Activated CD8-positive, alpha-beta T cell treated with anti-CD3 and anti-CD28 coated beads for 36 hours (primary cell): ENCODE results near the gene KRTAP4-12. TPM values are rescaled to one million over a fixed set of nuclear protein-coding genes. Genes with fewer than 3 reads are reported as not detected.
"Not testable (repeated sequence)": the region's sequence is repeated elsewhere in the genome, so short reads cannot be mapped to it uniquely, and the experiment has no call there.

Experiments used
- ATAC-seq: fragments of 200-7000 bp; cut with Tn5 transposase; one replicate; pipeline ENCODE4 v1.10.0; 2021; ENCODE audit warnings: mild to moderate bottlenecking, moderate library complexity
- CTCF ChIA-PET: fragments of 350-600 bp; sonication (Branson Sonifier 250); formaldehyde crosslinking; loops from one replicate; lab custom pipeline; 2021; ENCODE audit warnings: antibody characterized with exemption; lab: Charles Lee
- POLR2A ChIA-PET: fragments of 350-600 bp; sonication (Branson Sonifier 250); formaldehyde crosslinking; loops from one replicate; lab custom pipeline; 2021; ENCODE audit warnings: antibody characterized with exemption; lab: Charles Lee
- DNase-seq: peaks from one replicate; pipeline ENCODE4 v3.0.0-alpha.2; 2020
- H3K27ac Mint-ChIP-seq: one replicate; pipeline ENCODE4 v1.8.0; 2021; ENCODE audit warnings: mild to moderate bottlenecking, mixed read lengths
- H3K27me3 Mint-ChIP-seq: one replicate; pipeline ENCODE4 v1.8.0; 2021; ENCODE audit warnings: mixed read lengths
- H3K36me3 Mint-ChIP-seq: one replicate; pipeline ENCODE4 v1.8.0; 2021; ENCODE audit warnings: low read depth, mixed read lengths
- H3K4me1 Mint-ChIP-seq: one replicate; pipeline ENCODE4 v1.8.0; 2021; ENCODE audit warnings: low read depth, mixed read lengths
- H3K4me3 Mint-ChIP-seq: one replicate; pipeline ENCODE4 v1.8.0; 2021; ENCODE audit warnings: mild to moderate bottlenecking, moderate library complexity, mixed read lengths
- H3K9me3 Mint-ChIP-seq: one replicate; pipeline ENCODE4 v1.8.0; 2021; ENCODE audit warnings: mixed read lengths
- intact Hi-C: fragments of 100-400 bp; cut with micrococcal nuclease; formaldehyde crosslinking; loops from one replicate; pipeline ENCODE4 v1.10.0; 2022
- total RNA-seq, 2 experiments: library from RNA; stranded (reverse); gene quantifications; one replicate each; pipeline ENCODE4 v1.2.3, GENCODE V29; 2021
- TF ChIP-seq, protein P1 (sequence below): fragments of 200-600 bp; IDR thresholded peaks from one replicate; pipeline ENCODE4 v1.8.0; 2022; ENCODE audit warnings: antibody characterized with exemption, mild to moderate bottlenecking

KRTAP4-12 gene
- total RNA-seq, 2 experiments from 2014 or later = not detected

DNA sequence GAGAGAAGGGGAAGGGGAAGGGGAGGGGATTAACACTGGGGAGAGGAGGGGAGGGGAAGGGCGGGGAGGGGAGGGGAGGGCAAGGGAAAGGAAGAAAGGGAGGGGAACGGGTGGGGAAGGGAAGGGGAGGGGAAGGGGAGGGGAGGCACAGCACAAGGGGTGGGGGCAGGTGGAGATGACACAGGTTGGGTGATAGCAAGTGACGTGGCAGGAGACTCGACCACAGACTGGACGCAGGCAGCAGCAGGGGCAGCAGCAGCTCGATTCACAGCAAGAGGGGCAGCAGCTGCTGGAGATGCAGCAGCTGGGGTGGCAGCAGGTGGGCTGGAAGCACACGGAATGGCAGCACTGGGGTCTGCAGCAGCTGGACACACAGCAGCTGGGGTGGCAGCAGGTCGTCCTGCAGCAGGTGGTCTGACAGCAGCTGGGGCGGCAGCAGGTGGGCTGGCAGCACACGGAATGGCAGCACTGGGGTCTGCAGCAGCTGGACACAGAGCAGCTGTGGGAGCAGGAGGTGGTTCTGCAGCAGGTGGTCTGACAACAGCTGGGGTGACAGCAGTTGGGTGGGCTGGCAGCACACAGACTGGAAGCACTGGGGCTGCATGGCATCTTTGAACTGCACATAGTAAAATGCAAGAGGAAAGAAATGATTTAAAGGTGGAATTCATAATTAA, 22.3 kb downstream of the KRTAP4-12 start, which contains the start of gene KRTAP4-16:
TSS of gene KRTAP4-16 (minus strand) at position 624 of the 674 bp plus-strand sequence. CDS start at position 624, 0 bp downstream.
- ChIA-PET CTCF (no interaction called here), POLR2A (no interaction called here)
- Mint-ChIP-seq H3K36me3 (no peaks in the 10 kb centered on the region), H3K9me3 (no peaks in the 10 kb centered on the region), H3K4me3 (no peak within 1 kb of the TSS), H3K27me3 (peaks cover 5% of the 10 kb centered on the region), H3K27ac (no peak within 1 kb of the TSS), H3K4me1 (peaks cover 8% of the 10 kb centered on the region)
- intact Hi-C loops = no loop called here
- TF ChIP-seq, protein P1, sequence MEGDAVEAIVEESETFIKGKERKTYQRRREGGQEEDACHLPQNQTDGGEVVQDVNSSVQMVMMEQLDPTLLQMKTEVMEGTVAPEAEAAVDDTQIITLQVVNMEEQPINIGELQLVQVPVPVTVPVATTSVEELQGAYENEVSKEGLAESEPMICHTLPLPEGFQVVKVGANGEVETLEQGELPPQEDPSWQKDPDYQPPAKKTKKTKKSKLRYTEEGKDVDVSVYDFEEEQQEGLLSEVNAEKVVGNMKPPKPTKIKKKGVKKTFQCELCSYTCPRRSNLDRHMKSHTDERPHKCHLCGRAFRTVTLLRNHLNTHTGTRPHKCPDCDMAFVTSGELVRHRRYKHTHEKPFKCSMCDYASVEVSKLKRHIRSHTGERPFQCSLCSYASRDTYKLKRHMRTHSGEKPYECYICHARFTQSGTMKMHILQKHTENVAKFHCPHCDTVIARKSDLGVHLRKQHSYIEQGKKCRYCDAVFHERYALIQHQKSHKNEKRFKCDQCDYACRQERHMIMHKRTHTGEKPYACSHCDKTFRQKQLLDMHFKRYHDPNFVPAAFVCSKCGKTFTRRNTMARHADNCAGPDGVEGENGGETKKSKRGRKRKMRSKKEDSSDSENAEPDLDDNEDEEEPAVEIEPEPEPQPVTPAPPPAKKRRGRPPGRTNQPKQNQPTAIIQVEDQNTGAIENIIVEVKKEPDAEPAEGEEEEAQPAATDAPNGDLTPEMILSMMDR = no peak
- no peak for DNase-seq
- ATAC-seq = no peak

DNA sequence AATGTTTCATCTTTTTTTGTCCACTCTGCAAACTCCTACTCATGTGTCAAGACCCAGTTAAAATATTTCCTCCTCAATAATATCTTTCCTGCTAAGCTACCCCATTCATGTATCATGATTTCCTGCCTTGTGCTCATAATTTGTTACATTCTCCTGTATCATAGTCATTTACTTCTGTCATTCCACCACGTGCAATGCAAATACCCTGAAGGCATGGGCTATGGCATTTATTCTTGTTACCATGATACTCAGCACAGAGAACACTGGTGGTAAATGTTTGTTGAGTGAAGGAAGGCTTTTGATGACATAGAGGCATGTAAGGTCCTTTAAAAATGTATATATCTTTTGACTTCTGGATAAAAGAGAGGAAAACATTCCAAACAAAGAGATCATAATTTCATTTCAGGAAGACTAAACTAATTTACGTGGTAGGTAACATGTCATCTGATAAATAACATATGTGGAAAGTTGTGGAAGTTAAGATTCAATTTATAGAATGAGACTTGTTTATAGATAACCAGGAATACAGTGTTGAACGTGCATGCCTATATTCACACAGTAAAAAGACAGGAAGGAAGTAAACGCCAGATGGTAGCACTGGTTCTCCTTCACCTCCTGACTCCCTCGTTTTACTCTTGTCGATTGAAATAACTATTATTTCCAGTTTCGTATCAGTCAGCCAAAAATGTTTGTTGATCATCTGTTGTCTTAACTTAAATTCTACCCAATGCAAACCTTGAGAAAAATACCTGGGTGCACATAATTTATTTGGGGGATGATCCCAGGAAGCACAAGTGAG, 24.1 kb downstream of the KRTAP4-12 start:
- not testable (repeated sequence) for H3K36me3 Mint-ChIP-seq

DNA sequence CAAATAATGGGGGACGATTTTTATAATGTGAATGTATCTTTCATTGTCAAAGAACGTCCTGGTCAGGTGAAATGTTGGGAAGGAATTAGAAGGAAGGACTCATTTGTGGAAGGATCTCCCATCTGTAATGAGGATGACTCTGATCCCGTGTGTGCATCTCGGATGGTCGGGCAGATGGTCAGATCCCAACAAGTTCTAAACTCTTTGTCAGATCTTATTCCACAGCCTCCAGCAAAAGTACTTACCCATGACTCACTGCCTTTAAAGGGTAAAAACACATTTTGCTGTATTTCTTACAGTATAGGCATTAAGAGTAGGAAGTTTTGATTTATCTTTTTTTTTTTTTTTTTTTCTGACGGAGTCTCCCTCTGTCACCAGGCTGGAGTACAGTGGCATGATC, 25.5 kb downstream of the KRTAP4-12 start:
- peaks cover 8% of the 10 kb centered on the region for H3K4me1 Mint-ChIP-seq
- TF ChIP-seq, protein P1 = no peak
- ATAC-seq = no peak
- intact Hi-C loops = no loop called here
- DNase-seq = no peak
- CTCF ChIA-PET = no interaction called here
- peaks cover 5% of the 10 kb centered on the region for H3K27me3 Mint-ChIP-seq
- no peaks in the 10 kb centered on the region for H3K36me3 Mint-ChIP-seq
- POLR2A ChIA-PET = no interaction called here
- no peak overlapping the region for H3K27ac Mint-ChIP-seq
- H3K9me3 Mint-ChIP-seq = no peaks in the 10 kb centered on the region
- no peak overlapping the region for H3K4me3 Mint-ChIP-seq

More for the DNA sequence above, 24.1 kb downstream of the KRTAP4-12 start:
- H3K27ac Mint-ChIP-seq, intact Hi-C loops, DNase-seq, ATAC-seq, POLR2A ChIA-PET, CTCF ChIA-PET, H3K9me3 Mint-ChIP-seq, H3K27me3 Mint-ChIP-seq, H3K4me1 Mint-ChIP-seq, H3K4me3 Mint-ChIP-seq: not testable (repeated sequence)

DNA sequence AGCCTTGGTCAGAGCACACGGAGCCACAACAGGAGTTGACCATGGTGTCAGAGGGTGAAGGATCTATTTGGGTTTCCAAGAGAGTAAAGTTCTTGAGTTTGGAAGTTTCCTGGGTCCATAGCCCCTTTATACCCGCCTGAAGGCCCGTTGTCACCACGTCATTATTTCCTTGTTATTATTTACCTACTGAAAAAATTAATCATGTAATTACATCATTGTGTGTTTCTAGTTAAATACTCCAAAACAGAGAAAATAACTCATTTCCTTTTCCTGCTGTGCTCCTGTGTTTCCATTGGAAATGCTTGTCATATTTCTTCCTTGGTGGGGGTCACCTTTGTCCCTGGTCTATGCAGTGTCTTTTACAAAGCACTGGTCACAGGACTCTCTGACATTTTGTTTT, 25.9 kb downstream of the KRTAP4-12 start, which contains the start of gene KRTAP4-8:
TSS of gene KRTAP4-8 (minus strand) at position 101 of the 400 bp plus-strand sequence. CDS start at position 43, 58 bp downstream.
- Mint-ChIP-seq H3K27me3 (peaks cover 5% of the 10 kb centered on the region), H3K4me3 (no peak within 1 kb of the TSS), H3K36me3 (no peaks in the 10 kb centered on the region), H3K9me3 (peaks cover 1% of the 10 kb centered on the region), H3K27ac (no peak within 1 kb of the TSS), H3K4me1 (peaks cover 8% of the 10 kb centered on the region)
- ATAC-seq (no peak), DNase-seq (no peak)
- ChIA-PET CTCF (no interaction called here), POLR2A (no interaction called here)
- intact Hi-C loops = no loop called here
- TF ChIP-seq, protein P1 = no peak

DNA sequence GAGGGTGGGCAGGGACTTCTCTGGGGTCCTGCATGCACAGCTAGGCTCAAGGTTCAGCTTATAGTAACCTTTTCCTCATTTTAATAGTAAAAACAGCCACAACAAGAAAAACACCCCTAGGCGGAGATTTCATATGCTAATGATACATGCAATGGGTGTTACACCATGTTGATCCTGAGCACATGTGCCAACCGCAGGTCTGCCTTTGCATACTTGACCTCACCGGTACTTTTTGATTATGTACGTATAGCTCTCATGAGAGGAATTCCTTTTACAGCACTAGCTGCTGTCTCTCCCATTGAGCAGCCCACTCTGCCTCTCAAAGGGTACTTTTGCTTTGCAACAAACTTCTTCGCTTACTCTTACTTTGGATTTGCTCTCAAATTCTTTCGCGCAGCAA, 27.9 kb downstream of the KRTAP4-12 start:
- Mint-ChIP-seq H3K4me3 (no peak overlapping the region), H3K27me3 (peaks cover 5% of the 10 kb centered on the region), H3K36me3 (no peaks in the 10 kb centered on the region), H3K27ac (no peak overlapping the region), H3K4me1 (peaks cover 8% of the 10 kb centered on the region), H3K9me3 (peaks cover 4% of the 10 kb centered on the region)
- intact Hi-C loops = no loop called here
- ChIA-PET CTCF (no interaction called here), POLR2A (no interaction called here)
- TF ChIP-seq, protein P1 = no peak
- DNase-seq = no peak
- no peak for ATAC-seq

GRCh38 chr17:41088760-41089352, 35.1 kb downstream of the KRTAP4-12 start:
- ATAC-seq, H3K27me3 Mint-ChIP-seq, H3K4me1 Mint-ChIP-seq, H3K9me3 Mint-ChIP-seq, POLR2A ChIA-PET, DNase-seq, H3K27ac Mint-ChIP-seq, H3K36me3 Mint-ChIP-seq, H3K4me3 Mint-ChIP-seq, CTCF ChIA-PET, intact Hi-C loops: not testable (repeated sequence)

DNA sequence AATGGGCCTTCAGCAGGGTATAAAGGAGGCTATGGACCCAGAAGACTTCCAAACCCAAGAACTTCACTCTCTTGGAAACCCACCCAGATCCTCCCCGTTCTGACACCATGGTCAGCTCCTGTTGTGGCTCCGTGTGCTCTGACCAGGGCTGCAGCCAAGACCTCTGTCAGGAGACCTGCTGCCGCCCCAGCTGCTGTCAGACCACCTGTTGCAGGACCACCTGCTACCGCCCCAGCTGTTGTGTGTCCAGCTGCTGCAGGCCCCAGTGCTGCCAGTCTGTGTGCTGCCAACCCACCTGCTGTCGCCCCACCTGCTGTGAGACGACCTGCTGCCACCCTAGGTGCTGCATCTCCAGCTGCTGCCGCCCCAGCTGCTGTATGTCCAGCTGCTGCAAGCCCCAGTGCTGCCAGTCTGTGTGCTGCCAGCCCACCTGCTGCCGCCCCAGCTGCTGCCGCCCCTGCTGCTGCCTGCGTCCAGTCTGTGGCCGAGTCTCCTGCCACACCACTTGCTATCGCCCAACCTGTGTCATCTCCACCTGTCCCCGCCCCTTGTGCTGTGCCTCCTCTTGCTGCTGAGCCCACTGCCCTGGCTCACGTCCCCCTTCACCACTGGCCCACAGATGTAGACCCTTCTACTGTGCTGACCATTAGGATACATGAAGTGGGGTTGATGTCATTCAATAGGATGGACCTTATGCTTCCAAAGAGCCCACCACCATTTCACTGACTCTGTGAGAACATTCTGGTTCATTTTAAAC, 39.7 kb downstream of the KRTAP4-12 start, which contains the start of gene KRTAP4-7:
TSS of gene KRTAP4-7 (plus strand) at position 51 of the 757 bp plus-strand sequence. CDS start at position 108, 57 bp downstream.
- CTCF ChIA-PET, POLR2A ChIA-PET, intact Hi-C loops: not testable (repeated sequence)

More for the DNA sequence above, 39.7 kb downstream of the KRTAP4-12 start, which contains the start of gene KRTAP4-7:
- H3K36me3 Mint-ChIP-seq, H3K9me3 Mint-ChIP-seq, H3K4me1 Mint-ChIP-seq, H3K27ac Mint-ChIP-seq, ATAC-seq, H3K4me3 Mint-ChIP-seq, H3K27me3 Mint-ChIP-seq, DNase-seq: not testable (repeated sequence)
